HepG2 (cell line): ENCODE measurements around the gene ACAT2. TPM values are rescaled to one million over a fixed set of nuclear protein-coding genes. Genes with fewer than 3 reads are reported as not detected.
A peak's percentile ranks its signal among the peaks of the same experiment; 100 is the strongest.

Source experiments
- ATF4 ChIP-seq, 2 experiments: fragments of 450-650 bp in 1 of 2; sonication (generic) in 1 of 2; formaldehyde crosslinking; IDR thresholded peaks; 2 replicates each; pipeline versions ENCODE4 v1.5.0 to v1.8.0; 2020 to 2022; ENCODE audit warnings: mild to moderate bottlenecking in 1 of 2, missing genetic modification reagents in 1 of 2
- DBP ChIP-seq: sonication (generic); formaldehyde crosslinking; IDR thresholded peaks from 2 replicates; pipeline ENCODE4 v1.4.0; 2020; ENCODE audit warnings: missing genetic modification reagents; ENCODE audit errors: not compliant biosample characterization
- FOXO1 ChIP-seq: sonication (generic); formaldehyde crosslinking; IDR thresholded peaks from 2 replicates; pipeline ENCODE4 v1.4.0; 2020; ENCODE audit warnings: missing genetic modification reagents
- IRF2 ChIP-seq: IDR thresholded peaks from 2 replicates; pipeline ENCODE4 v1.6.1; 2018; ENCODE audit warnings: missing genetic modification reagents, missing compliant biosample characterization
- KDM5B ChIP-seq: sonication (generic); formaldehyde crosslinking; IDR thresholded peaks from 2 replicates; pipeline ENCODE4 v1.4.0; 2020; ENCODE audit warnings: missing genetic modification reagents, mild to moderate bottlenecking, borderline replicate concordance
- MEIS2 ChIP-seq: sonication (generic); formaldehyde crosslinking; IDR thresholded peaks from 2 replicates; pipeline ENCODE4 v1.9.0; 2021; ENCODE audit warnings: mild to moderate bottlenecking, missing genetic modification reagents
- NFATC3 ChIP-seq: sonication (generic); formaldehyde crosslinking; IDR thresholded peaks from 2 replicates; pipeline ENCODE4 v1.5.1; 2020; ENCODE audit warnings: mild to moderate bottlenecking, missing genetic modification reagents
- NFYB ChIP-seq: sonication (generic); formaldehyde crosslinking; IDR thresholded peaks from 2 replicates; pipeline ENCODE4 v1.4.0; 2020; ENCODE audit warnings: missing genetic modification reagents
- NR1H2 ChIP-seq: sonication (generic); formaldehyde crosslinking; IDR thresholded peaks from 2 replicates; pipeline ENCODE4 v1.8.1; 2022; ENCODE audit warnings: low read depth, missing genetic modification reagents, borderline replicate concordance
- PRDM15 ChIP-seq: sonication (generic); formaldehyde crosslinking; IDR thresholded peaks from 2 replicates; pipeline ENCODE4 v1.4.0; 2020; ENCODE audit warnings: missing genetic modification reagents
- RBM22 ChIP-seq: fragments of 200-400 bp; formaldehyde crosslinking; optimal IDR thresholded peaks from 2 replicates; pipeline ENCODE3; 2017; ENCODE audit warnings: mild to moderate bottlenecking, low read length, moderate library complexity
- U2AF2 ChIP-seq: fragments of 200-400 bp; formaldehyde crosslinking; IDR thresholded peaks from 2 replicates; pipeline ENCODE4 v1.6.1; 2017; ENCODE audit warnings: low read depth, mild to moderate bottlenecking, low read length
- ZC3H4 ChIP-seq: sonication (generic); formaldehyde crosslinking; IDR thresholded peaks from 2 replicates; pipeline ENCODE4 v1.4.0; 2020; ENCODE audit warnings: missing genetic modification reagents, borderline replicate concordance
- ZGPAT ChIP-seq: IDR thresholded peaks from 2 replicates; pipeline ENCODE4 v1.6.1; 2016; ENCODE audit warnings: mild to moderate bottlenecking
- ZNF124 ChIP-seq: sonication (generic); formaldehyde crosslinking; IDR thresholded peaks from 2 replicates; pipeline ENCODE4 v1.4.0; 2020; ENCODE audit warnings: missing genetic modification reagents
- ZNF274 ChIP-seq: sonication (generic); formaldehyde crosslinking; IDR thresholded peaks from 2 replicates; pipeline ENCODE4 v1.5.1; 2020; ENCODE audit warnings: mild to moderate bottlenecking, missing genetic modification reagents
- ZNF33B ChIP-seq: sonication (generic); formaldehyde crosslinking; IDR thresholded peaks from 2 replicates; pipeline ENCODE4 v1.5.1; 2020; ENCODE audit warnings: mild to moderate bottlenecking, missing genetic modification reagents
- ZNF343 ChIP-seq: sonication (generic); formaldehyde crosslinking; IDR thresholded peaks from 2 replicates; pipeline ENCODE4 v1.4.0; 2020; ENCODE audit warnings: mild to moderate bottlenecking, missing genetic modification reagents
- ZNF597 ChIP-seq: sonication (generic); formaldehyde crosslinking; IDR thresholded peaks from 2 replicates; pipeline ENCODE4 v1.5.0; 2020; ENCODE audit warnings: missing genetic modification reagents
- ZNF652 ChIP-seq: IDR thresholded peaks from 2 replicates; pipeline ENCODE4 v1.6.1; 2016; ENCODE audit warnings: low read depth, borderline replicate concordance
- ZSCAN31 ChIP-seq: sonication (generic); formaldehyde crosslinking; IDR thresholded peaks from 2 replicates; pipeline ENCODE4 v1.5.0; 2020; ENCODE audit warnings: low read depth, mild to moderate bottlenecking, missing genetic modification reagents
- ZSCAN9 ChIP-seq: IDR thresholded peaks from 2 replicates; pipeline ENCODE4 v1.6.1; 2016; ENCODE audit warnings: borderline replicate concordance
- polyA plus RNA-seq, 8 experiments: library from polyadenylated mRNA; depleted of rRNA in 3 of 8; stranded (reverse) in 7 of 8; unstranded in 1 of 8; fragments of >200 nt; fragmentation: Illumina TruSeq in 4 of 8; extraction: Trizol in 4 of 8; gene quantifications; 2 replicates each; pipeline versions ENCODE4 v1.2.1 to v1.2.3, GENCODE V29; 2011 to 2016; ENCODE audit warnings: low read depth in 4 of 8, missing spikeins in 1 of 8, mixed read lengths in 1 of 8; ENCODE audit not compliant: insufficient read depth in 1 of 8
- total RNA-seq, 5 experiments: library from RNA; depleted of rRNA; stranded (reverse); fragments of >200 nt; fragmentation: Illumina TruSeq; extraction: Trizol; gene quantifications; 2 replicates each; pipeline ENCODE4 v1.2.3, GENCODE V29; 2016; ENCODE audit warnings: low read depth in 1 of 5

Gene ACAT2
- total and polyA plus RNA-seq, 2 of the 13 experiments (the other 11 are each of a cell fraction or from before 2014, with no cell fraction given): 121 to 534 TPM

- TF ChIP-seq PRDM15 (CRISPR knock-in tag) (peak; percentile 72), ZSCAN9 (CRISPR knock-in tag) (peak; percentile 98), ZNF124 (CRISPR knock-in tag) (peak; percentile 98), NFATC3 (CRISPR knock-in tag) (peak; percentile 98; the same call in 1 of the 2 replicates), KDM5B (CRISPR knock-in tag) (peak; percentile 98; the same call in 1 of the 2 replicates), ZC3H4 (CRISPR knock-in tag) (peak; percentile 92), FOXO1 (CRISPR knock-in tag) (peak; percentile 86), RBM22 (peak; percentile 24), ZNF343 (peak; percentile 97), ZNF652 (peak; percentile 52; the same call in 1 of the 2 replicates), ZGPAT (peak; percentile 100), ZSCAN31 (CRISPR knock-in tag) (peak; percentile 95), ATF4 (CRISPR knock-in tag; IDR thresholded peaks at IDR 0.05) (peak in 1 of 2 experiments; percentile 75; a peak in 2 of 4 replicates), U2AF2 (0 out of 2 replicates have a peak, but pooled peaks have one; percentile 8), NR1H2 (peak; percentile 47; the same call in 1 of the 2 replicates), ZNF597 (CRISPR knock-in tag) (no peak), IRF2 (CRISPR knock-in tag) (peak; percentile 99), DBP (CRISPR knock-in tag) (peak; percentile 99), MEIS2 (CRISPR knock-in tag) (peak; percentile 98), NFYB (CRISPR knock-in tag) (peak; percentile 98), ZNF274 (peak; percentile 99), ZNF33B (CRISPR knock-in tag) (peak; percentile 99)
Observed at GRCh38 chr6:159726918-159727716, 34.7 kb upstream of the ACAT2 start, which contains the start of gene WTAP (continued).
